Ovary (tissue), 3 donors: ENCODE data around the gene PLB1.

ENCODE experiments used
- CTCF ChIP-seq, 3 donors: fragments of 450-650 bp in 2 of 3; fragments of 200-600 bp in 1 of 3; IDR thresholded peaks; one replicate each; pipeline versions ENCODE4 v1.5.1 to v1.8.0; 2016 to 2022; ENCODE audit warnings: antibody characterized with exemption in 3 of 3, mild to moderate bottlenecking in 1 of 3
- POLR2A ChIP-seq: fragments of 450-650 bp; IDR thresholded peaks from one replicate; pipeline ENCODE4 v1.6.1; 2017; ENCODE audit warnings: antibody characterized with exemption, mild to moderate bottlenecking, moderate library complexity
- donor health status: DM: no; HTN: no; CAD: no.

- no peak for TF ChIP-seq POLR2A
- TF ChIP-seq CTCF (IDR thresholded peaks at IDR 0.05) = no peak
Measured at GRCh38 chr2:28666496-28667184, 170.8 kb downstream of the PLB1 start.
